ENCODE data around the gene TRIM33. TPM values are rescaled to one million over a fixed set of nuclear protein-coding genes. Genes with fewer than 3 reads are reported as not detected.

TRIM33 gene
- total and polyA plus RNA-seq, 2 of the 13 experiments (the other 11 are each of a cell fraction or from before 2014, with no cell fraction given) = 35.5 to 42.2 TPM

DNA sequence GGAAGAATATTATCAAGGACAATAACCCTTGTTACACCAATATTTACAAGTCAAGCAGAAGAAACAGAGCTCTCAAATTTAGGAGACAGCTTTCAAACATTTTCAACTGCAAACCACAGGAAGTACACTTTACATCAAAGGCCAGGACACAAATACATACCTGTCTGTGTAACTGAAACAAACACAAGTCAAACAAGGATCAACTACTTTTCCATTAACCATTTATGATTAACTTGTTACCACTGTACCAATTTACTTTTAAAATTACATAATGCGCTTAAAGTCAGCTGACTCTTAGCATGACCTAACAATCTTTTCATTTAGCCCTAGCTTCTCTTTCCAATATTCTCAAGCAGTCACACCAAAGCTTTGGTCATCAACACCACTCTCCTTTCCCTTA lies 43.5 kb downstream of the TRIM33 start (continued):
- TF ChIP-seq, protein P1, sequence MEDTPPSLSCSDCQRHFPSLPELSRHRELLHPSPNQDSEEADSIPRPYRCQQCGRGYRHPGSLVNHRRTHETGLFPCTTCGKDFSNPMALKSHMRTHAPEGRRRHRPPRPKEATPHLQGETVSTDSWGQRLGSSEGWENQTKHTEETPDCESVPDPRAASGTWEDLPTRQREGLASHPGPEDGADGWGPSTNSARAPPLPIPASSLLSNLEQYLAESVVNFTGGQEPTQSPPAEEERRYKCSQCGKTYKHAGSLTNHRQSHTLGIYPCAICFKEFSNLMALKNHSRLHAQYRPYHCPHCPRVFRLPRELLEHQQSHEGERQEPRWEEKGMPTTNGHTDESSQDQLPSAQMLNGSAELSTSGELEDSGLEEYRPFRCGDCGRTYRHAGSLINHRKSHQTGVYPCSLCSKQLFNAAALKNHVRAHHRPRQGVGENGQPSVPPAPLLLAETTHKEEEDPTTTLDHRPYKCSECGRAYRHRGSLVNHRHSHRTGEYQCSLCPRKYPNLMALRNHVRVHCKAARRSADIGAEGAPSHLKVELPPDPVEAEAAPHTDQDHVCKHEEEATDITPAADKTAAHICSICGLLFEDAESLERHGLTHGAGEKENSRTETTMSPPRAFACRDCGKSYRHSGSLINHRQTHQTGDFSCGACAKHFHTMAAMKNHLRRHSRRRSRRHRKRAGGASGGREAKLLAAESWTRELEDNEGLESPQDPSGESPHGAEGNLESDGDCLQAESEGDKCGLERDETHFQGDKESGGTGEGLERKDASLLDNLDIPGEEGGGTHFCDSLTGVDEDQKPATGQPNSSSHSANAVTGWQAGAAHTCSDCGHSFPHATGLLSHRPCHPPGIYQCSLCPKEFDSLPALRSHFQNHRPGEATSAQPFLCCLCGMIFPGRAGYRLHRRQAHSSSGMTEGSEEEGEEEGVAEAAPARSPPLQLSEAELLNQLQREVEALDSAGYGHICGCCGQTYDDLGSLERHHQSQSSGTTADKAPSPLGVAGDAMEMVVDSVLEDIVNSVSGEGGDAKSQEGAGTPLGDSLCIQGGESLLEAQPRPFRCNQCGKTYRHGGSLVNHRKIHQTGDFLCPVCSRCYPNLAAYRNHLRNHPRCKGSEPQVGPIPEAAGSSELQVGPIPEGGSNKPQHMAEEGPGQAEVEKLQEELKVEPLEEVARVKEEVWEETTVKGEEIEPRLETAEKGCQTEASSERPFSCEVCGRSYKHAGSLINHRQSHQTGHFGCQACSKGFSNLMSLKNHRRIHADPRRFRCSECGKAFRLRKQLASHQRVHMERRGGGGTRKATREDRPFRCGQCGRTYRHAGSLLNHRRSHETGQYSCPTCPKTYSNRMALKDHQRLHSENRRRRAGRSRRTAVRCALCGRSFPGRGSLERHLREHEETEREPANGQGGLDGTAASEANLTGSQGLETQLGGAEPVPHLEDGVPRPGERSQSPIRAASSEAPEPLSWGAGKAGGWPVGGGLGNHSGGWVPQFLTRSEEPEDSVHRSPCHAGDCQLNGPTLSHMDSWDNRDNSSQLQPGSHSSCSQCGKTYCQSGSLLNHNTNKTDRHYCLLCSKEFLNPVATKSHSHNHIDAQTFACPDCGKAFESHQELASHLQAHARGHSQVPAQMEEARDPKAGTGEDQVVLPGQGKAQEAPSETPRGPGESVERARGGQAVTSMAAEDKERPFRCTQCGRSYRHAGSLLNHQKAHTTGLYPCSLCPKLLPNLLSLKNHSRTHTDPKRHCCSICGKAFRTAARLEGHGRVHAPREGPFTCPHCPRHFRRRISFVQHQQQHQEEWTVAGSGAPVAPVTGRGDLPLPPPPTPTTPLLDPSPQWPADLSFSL (CRISPR knock-in tag; IDR thresholded peaks at IDR 0.05) = no peak
- TF ChIP-seq FLYWCH1 (CRISPR knock-in tag; IDR thresholded peaks at IDR 0.05) (no peak), CENPX (CRISPR knock-in tag; IDR thresholded peaks at IDR 0.05) (no peak), MED13 (CRISPR knock-in tag; IDR thresholded peaks at IDR 0.05) (peak; percentile 92; the same call in 1 of the 2 replicates), ZNF614 (CRISPR knock-in tag; IDR thresholded peaks at IDR 0.05; ENCODE audit: borderline replicate concordance) (peak; percentile 67; the same call in 1 of the 2 replicates), MBD4 (IDR thresholded peaks at IDR 0.05; ENCODE audit: borderline replicate concordance, low read length) (peak; percentile 96), CC2D1A (CRISPR knock-in tag; IDR thresholded peaks at IDR 0.05) (no peak), ZNF589 (CRISPR knock-in tag; conservative IDR thresholded peaks at IDR 0.05) (no peak), ISL2 (CRISPR knock-in tag; IDR thresholded peaks at IDR 0.05) (peak; percentile 100), SMYD3 (CRISPR knock-in tag; IDR thresholded peaks at IDR 0.05) (peak; percentile 72; the same call in 1 of the 2 replicates), ZNF510 (CRISPR knock-in tag; IDR thresholded peaks at IDR 0.05; ENCODE audit: low read depth) (no peak), ZNF556 (CRISPR knock-in tag; IDR thresholded peaks at IDR 0.05; ENCODE audit: borderline replicate concordance) (no peak; the same call in 1 of the 2 replicates), ZNF780A (CRISPR knock-in tag; IDR thresholded peaks at IDR 0.05) (no peak), GTF2F1 (IDR thresholded peaks at IDR 0.05; ENCODE audit: low read length) (no peak), ZNF530 (CRISPR knock-in tag; IDR thresholded peaks at IDR 0.05; ENCODE audit: low read depth) (no peak), RARA (CRISPR knock-in tag; IDR thresholded peaks at IDR 0.05) (peak; percentile 95), TCF7L2 (IDR thresholded peaks at IDR 0.05; ENCODE audit: low read depth, low read length) (peak; percentile 97)
- TF ChIP-seq, protein P2, sequence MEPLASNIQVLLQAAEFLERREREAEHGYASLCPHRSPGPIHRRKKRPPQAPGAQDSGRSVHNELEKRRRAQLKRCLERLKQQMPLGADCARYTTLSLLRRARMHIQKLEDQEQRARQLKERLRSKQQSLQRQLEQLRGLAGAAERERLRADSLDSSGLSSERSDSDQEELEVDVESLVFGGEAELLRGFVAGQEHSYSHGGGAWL (CRISPR knock-in tag; IDR thresholded peaks at IDR 0.05) = no peak
- TF ChIP-seq, protein P3, sequence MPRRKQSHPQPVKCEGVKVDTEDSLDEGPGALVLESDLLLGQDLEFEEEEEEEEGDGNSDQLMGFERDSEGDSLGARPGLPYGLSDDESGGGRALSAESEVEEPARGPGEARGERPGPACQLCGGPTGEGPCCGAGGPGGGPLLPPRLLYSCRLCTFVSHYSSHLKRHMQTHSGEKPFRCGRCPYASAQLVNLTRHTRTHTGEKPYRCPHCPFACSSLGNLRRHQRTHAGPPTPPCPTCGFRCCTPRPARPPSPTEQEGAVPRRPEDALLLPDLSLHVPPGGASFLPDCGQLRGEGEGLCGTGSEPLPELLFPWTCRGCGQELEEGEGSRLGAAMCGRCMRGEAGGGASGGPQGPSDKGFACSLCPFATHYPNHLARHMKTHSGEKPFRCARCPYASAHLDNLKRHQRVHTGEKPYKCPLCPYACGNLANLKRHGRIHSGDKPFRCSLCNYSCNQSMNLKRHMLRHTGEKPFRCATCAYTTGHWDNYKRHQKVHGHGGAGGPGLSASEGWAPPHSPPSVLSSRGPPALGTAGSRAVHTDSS (CRISPR knock-in tag; conservative IDR thresholded peaks at IDR 0.05) = no peak
- TF ChIP-seq, protein P4, sequence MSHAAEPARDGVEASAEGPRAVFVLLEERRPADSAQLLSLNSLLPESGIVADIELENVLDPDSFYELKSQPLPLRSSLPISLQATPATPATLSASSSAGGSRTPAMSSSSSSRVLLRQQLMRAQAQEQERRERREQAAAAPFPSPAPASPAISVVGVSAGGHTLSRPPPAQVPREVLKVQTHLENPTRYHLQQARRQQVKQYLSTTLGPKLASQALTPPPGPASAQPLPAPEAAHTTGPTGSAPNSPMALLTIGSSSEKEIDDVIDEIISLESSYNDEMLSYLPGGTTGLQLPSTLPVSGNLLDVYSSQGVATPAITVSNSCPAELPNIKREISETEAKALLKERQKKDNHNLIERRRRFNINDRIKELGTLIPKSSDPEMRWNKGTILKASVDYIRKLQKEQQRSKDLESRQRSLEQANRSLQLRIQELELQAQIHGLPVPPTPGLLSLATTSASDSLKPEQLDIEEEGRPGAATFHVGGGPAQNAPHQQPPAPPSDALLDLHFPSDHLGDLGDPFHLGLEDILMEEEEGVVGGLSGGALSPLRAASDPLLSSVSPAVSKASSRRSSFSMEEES (CRISPR knock-in tag; IDR thresholded peaks at IDR 0.05) = peak; percentile 98
- TF ChIP-seq, protein P5, sequence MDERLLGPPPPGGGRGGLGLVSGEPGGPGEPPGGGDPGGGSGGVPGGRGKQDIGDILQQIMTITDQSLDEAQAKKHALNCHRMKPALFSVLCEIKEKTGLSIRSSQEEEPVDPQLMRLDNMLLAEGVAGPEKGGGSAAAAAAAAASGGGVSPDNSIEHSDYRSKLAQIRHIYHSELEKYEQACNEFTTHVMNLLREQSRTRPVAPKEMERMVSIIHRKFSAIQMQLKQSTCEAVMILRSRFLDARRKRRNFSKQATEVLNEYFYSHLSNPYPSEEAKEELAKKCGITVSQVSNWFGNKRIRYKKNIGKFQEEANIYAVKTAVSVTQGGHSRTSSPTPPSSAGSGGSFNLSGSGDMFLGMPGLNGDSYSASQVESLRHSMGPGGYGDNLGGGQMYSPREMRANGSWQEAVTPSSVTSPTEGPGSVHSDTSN (CRISPR knock-in tag; IDR thresholded peaks at IDR 0.05) = no peak
